HepG2 (cell line): Measurements from ENCODE around the gene POFUT1. TPM values are rescaled to one million over a fixed set of nuclear protein-coding genes. Genes with fewer than 3 reads are reported as not detected.

Experiments
- CSRNP2 ChIP-seq: sonication (generic); formaldehyde crosslinking; conservative IDR thresholded peaks from 2 replicates; pipeline ENCODE4 v1.8.0; 2022; ENCODE audit warnings: low read depth, missing genetic modification reagents
- FOXJ3 ChIP-seq: sonication (generic); formaldehyde crosslinking; IDR thresholded peaks from 2 replicates; pipeline ENCODE4 v1.4.0; 2020; ENCODE audit warnings: missing genetic modification reagents, mild to moderate bottlenecking, borderline replicate concordance
- KDM1A ChIP-seq: IDR thresholded peaks from 2 replicates; pipeline ENCODE4 v1.6.1; 2016; ENCODE audit warnings: missing compliant biosample characterization
- LRRFIP1 ChIP-seq: sonication (generic); formaldehyde crosslinking; conservative IDR thresholded peaks from 2 replicates; pipeline ENCODE4 v1.4.0; 2020; ENCODE audit warnings: missing genetic modification reagents
- MTF1 ChIP-seq: sonication (generic); formaldehyde crosslinking; IDR thresholded peaks from 2 replicates; pipeline ENCODE4 v1.5.0; 2020; ENCODE audit warnings: missing genetic modification reagents
- ZNF3 ChIP-seq: IDR thresholded peaks from 2 replicates; pipeline ENCODE4 v1.7.0; 2017; ENCODE audit warnings: inconsistent platforms
- ZNF407 ChIP-seq: sonication (generic); formaldehyde crosslinking; IDR thresholded peaks from one replicate; pipeline ENCODE4 v1.5.1; 2020; ENCODE audit warnings: mild to moderate bottlenecking, missing genetic modification reagents; ENCODE audit errors: not compliant biosample characterization
- ZNF574 ChIP-seq: sonication (generic); formaldehyde crosslinking; IDR thresholded peaks from 2 replicates; pipeline ENCODE4 v1.4.0; 2020; ENCODE audit warnings: missing genetic modification reagents
- ZSCAN9 ChIP-seq: IDR thresholded peaks from 2 replicates; pipeline ENCODE4 v1.6.1; 2016; ENCODE audit warnings: borderline replicate concordance
- polyA plus RNA-seq, 8 experiments: library from polyadenylated mRNA; depleted of rRNA in 3 of 8; stranded (reverse) in 7 of 8; unstranded in 1 of 8; fragments of >200 nt; fragmentation: Illumina TruSeq in 4 of 8; extraction: Trizol in 4 of 8; gene quantifications; 2 replicates each; pipeline versions ENCODE4 v1.2.1 to v1.2.3, GENCODE V29; 2011 to 2016; ENCODE audit warnings: low read depth in 4 of 8, missing spikeins in 1 of 8, mixed read lengths in 1 of 8; ENCODE audit not compliant: insufficient read depth in 1 of 8
- total RNA-seq, 5 experiments: library from RNA; depleted of rRNA; stranded (reverse); fragments of >200 nt; fragmentation: Illumina TruSeq; extraction: Trizol; gene quantifications; 2 replicates each; pipeline ENCODE4 v1.2.3, GENCODE V29; 2016; ENCODE audit warnings: low read depth in 1 of 5
- TF ChIP-seq, protein P1 (sequence below): sonication (generic); formaldehyde crosslinking; conservative IDR thresholded peaks from 2 replicates; pipeline ENCODE4 v1.8.0; 2022; ENCODE audit warnings: missing genetic modification reagents

POFUT1 gene
- total and polyA plus RNA-seq, 2 of the 13 experiments (the other 11 are each of a cell fraction or from before 2014, with no cell fraction given), result 35.5 to 58.3 TPM

GRCh38 chr20:32277361-32278198 is 69.9 kb downstream of the POFUT1 start, which contains the start of gene KIF3B (continued):
- TF ChIP-seq ZNF574 (peak; percentile 97), LRRFIP1 (CRISPR knock-in tag) (0 out of 2 replicates have a peak, but pooled peaks have one; percentile 48), CSRNP2 (no peak), ZNF407 (CRISPR knock-in tag) (peak; percentile 89), MTF1 (no peak), KDM1A (CRISPR knock-in tag) (peak; percentile 79), ZNF3 (CRISPR knock-in tag) (peak; percentile 12; the same call in 1 of the 2 replicates), FOXJ3 (CRISPR knock-in tag) (no peak), ZSCAN9 (CRISPR knock-in tag) (peak; percentile 15; the same call in 1 of the 2 replicates)
- TF ChIP-seq, protein P1, sequence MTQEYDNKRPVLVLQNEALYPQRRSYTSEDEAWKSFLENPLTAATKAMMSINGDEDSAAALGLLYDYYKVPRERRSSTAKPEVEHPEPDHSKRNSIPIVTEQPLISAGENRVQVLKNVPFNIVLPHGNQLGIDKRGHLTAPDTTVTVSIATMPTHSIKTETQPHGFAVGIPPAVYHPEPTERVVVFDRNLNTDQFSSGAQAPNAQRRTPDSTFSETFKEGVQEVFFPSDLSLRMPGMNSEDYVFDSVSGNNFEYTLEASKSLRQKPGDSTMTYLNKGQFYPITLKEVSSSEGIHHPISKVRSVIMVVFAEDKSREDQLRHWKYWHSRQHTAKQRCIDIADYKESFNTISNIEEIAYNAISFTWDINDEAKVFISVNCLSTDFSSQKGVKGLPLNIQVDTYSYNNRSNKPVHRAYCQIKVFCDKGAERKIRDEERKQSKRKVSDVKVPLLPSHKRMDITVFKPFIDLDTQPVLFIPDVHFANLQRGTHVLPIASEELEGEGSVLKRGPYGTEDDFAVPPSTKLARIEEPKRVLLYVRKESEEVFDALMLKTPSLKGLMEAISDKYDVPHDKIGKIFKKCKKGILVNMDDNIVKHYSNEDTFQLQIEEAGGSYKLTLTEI (CRISPR knock-in tag), result no peak
